WERI-Rb-1 (cell line): ENCODE data around the gene CBFA2T3.
A peak's percentile ranks its signal among the peaks of the same experiment; 100 is the strongest.

ENCODE experiments used
- DNase-seq: peaks from one replicate; pipeline ENCODE4 v3.0.0-alpha.2; 2020
- H3K27ac ChIP-seq: fragments of 250-450 bp; sonication (Bioruptor Pico); 2 replicates; pipeline ENCODE4 v1.5.1; 2020; ENCODE audit warnings: mild to moderate bottlenecking, moderate library complexity
- H3K27me3 ChIP-seq: fragments of 250-450 bp; sonication (Bioruptor Pico); 2 replicates; pipeline ENCODE4 v1.5.1; 2021; ENCODE audit warnings: mild to moderate bottlenecking, low read depth, moderate library complexity; ENCODE audit not compliant: insufficient read depth, severe bottlenecking
- H3K36me3 ChIP-seq: fragments of 250-450 bp; sonication (Bioruptor Pico); 2 replicates; pipeline ENCODE4 v1.5.1; 2020; ENCODE audit warnings: mild to moderate bottlenecking, moderate library complexity
- H3K4me3 ChIP-seq: 2 replicates; pipeline ENCODE4 v1.5.1; 2011; ENCODE audit warnings: low read depth, mild to moderate bottlenecking, control low read depth, low read length
- H3K9me3 ChIP-seq: fragments of 250-450 bp; sonication (Bioruptor Pico); 2 replicates; pipeline ENCODE4 v1.5.1; 2021; ENCODE audit warnings: mild to moderate bottlenecking, moderate library complexity; ENCODE audit not compliant: severe bottlenecking
- CTCF ChIP-seq: IDR thresholded peaks from 2 replicates; pipeline ENCODE4 v1.5.1; 2011; ENCODE audit warnings: low read depth, mild to moderate bottlenecking, control low read depth, inconsistent platforms, low read length

Gene CBFA2T3

GRCh38 chr16:88940862-88941817 is 35.9 kb downstream of the CBFA2T3 start:
- Histone ChIP-seq H3K4me3 (peak overlapping the region; percentile 66), H3K27ac (peak overlapping the region; percentile 77), H3K27me3 (no peaks in the 10 kb centered on the region), H3K9me3 (no peaks in the 10 kb centered on the region), H3K36me3 (no peaks in the 10 kb centered on the region)
- TF ChIP-seq CTCF: no peak
- DNase-seq: peak; percentile 33

GRCh38 chr16:88939972-88940861 is 36.8 kb downstream of the CBFA2T3 start:
- H3K9me3 ChIP-seq: no peaks in the 10 kb centered on the region
- peak; percentile 71 for DNase-seq
- H3K4me3 ChIP-seq: peak overlapping the region; percentile 66
- no peaks in the 10 kb centered on the region for H3K36me3 ChIP-seq
- H3K27me3 ChIP-seq: no peaks in the 10 kb centered on the region
- no peak for TF ChIP-seq CTCF
- peak overlapping the region; percentile 77 for H3K27ac ChIP-seq

- no peaks in the 10 kb centered on the region for H3K9me3 ChIP-seq
- H3K27me3 ChIP-seq: no peaks in the 10 kb centered on the region
- H3K27ac ChIP-seq: peak overlapping the region; percentile 77
- DNase-seq: no peak
- peak overlapping the region; percentile 66 for H3K4me3 ChIP-seq
- no peak for TF ChIP-seq CTCF
- no peaks in the 10 kb centered on the region for H3K36me3 ChIP-seq
Measured at GRCh38 chr16:88939245-88939971, 37.6 kb downstream of the CBFA2T3 start.

- Histone ChIP-seq H3K36me3 (no peaks in the 10 kb centered on the region), H3K4me3 (no peak overlapping the region), H3K9me3 (no peaks in the 10 kb centered on the region), H3K27ac (no peak overlapping the region), H3K27me3 (no peaks in the 10 kb centered on the region)
- TF ChIP-seq CTCF: no peak
- DNase-seq: no peak
Measured at GRCh38 chr16:88938777-88939244, 38.2 kb downstream of the CBFA2T3 start.

GRCh38 chr16:88938119-88938776 is 38.8 kb downstream of the CBFA2T3 start:
- Histone ChIP-seq H3K36me3 (no peaks in the 10 kb centered on the region), H3K4me3 (no peak overlapping the region), H3K9me3 (no peaks in the 10 kb centered on the region), H3K27ac (no peak overlapping the region), H3K27me3 (no peaks in the 10 kb centered on the region)
- no peak for DNase-seq
- no peak for TF ChIP-seq CTCF
